Gastroesophageal sphincter (tissue), 4 donors: ENCODE data around the gene ZNF592. TPM values are rescaled to one million over a fixed set of nuclear protein-coding genes. Genes with fewer than 3 reads are reported as not detected.

ENCODE experiments used
- ATAC-seq: fragments of 150-250 bp; one replicate; pipeline ENCODE4 v1.9.1; 2016; ENCODE audit warnings: mild to moderate bottlenecking, moderate library complexity
- H3K27ac ChIP-seq, 4 donors: fragments of 200-600 bp; sonication (generic) in 3 of 4; 1 replicate in 3 of 4; 2 replicates in 1 of 4; pipeline ENCODE4 v1.5.1; 2016 to 2019
- H3K27me3 ChIP-seq: fragments of 200-600 bp; sonication (generic); one replicate; pipeline ENCODE4 v1.5.1; 2019
- H3K36me3 ChIP-seq, 2 donors: fragments of 200-600 bp; sonication (generic); one replicate each; pipeline ENCODE4 v1.5.1; 2019; ENCODE audit warnings: control low read depth in 1 of 2
- H3K4me1 ChIP-seq, 3 donors: fragments of 200-600 bp; sonication (generic); 1 replicate in 2 of 3; 2 replicates in 1 of 3; pipeline ENCODE4 v1.5.1; 2016 to 2019; ENCODE audit warnings: control low read depth in 2 of 3
- H3K4me3 ChIP-seq, 2 donors: fragments of 200-600 bp; sonication (generic); one replicate each; pipeline ENCODE4 v1.5.1; 2019; ENCODE audit warnings: mild to moderate bottlenecking in 1 of 2, moderate library complexity in 1 of 2
- H3K9me3 ChIP-seq, 3 donors: fragments of 200-600 bp; sonication (generic); one replicate each; pipeline ENCODE4 v1.5.1; 2017 to 2019; ENCODE audit warnings: control low read depth in 2 of 3
- EP300 ChIP-seq: sonication (generic); formaldehyde crosslinking; IDR thresholded peaks from one replicate; pipeline ENCODE4 v1.6.1; 2017; ENCODE audit warnings: antibody characterized with exemption, mild to moderate bottlenecking
- POLR2A ChIP-seq, 2 donors: fragments of 450-650 bp; IDR thresholded peaks; one replicate each; pipeline ENCODE4 v1.6.1; 2017; ENCODE audit warnings: antibody characterized with exemption in 2 of 2, mild to moderate bottlenecking in 2 of 2, moderate library complexity in 1 of 2
- POLR2AphosphoS5 ChIP-seq: sonication (generic); formaldehyde crosslinking; IDR thresholded peaks from one replicate; pipeline ENCODE4 v1.6.1; 2017; ENCODE audit warnings: antibody characterized with exemption
- WGBS, 2 donors: methylation state at CpG; one replicate each; pipeline ENCODE4 v1.1.5; 2018; ENCODE audit warnings: low coverage in 1 of 2; 5-methylcytosine and 5-hydroxymethylcytosine counted together
- total RNA-seq, 4 donors: library from RNA; depleted of rRNA; stranded (reverse); fragments of >200 nt; gene quantifications; one replicate each; pipeline ENCODE4 v1.1.0, GENCODE V29; 2016
- TF ChIP-seq, protein P1 (sequence below), 4 experiments: fragments of 200-600 bp in 2 of 4; fragments of 450-650 bp in 2 of 4; sonication (generic) in 1 of 4; IDR thresholded peaks; one replicate each; pipeline ENCODE4 v1.5.1; 2017 to 2019; ENCODE audit warnings: antibody characterized with exemption in 4 of 4, mild to moderate bottlenecking in 2 of 4, moderate library complexity in 2 of 4

ZNF592 gene
- total RNA-seq, 4 donors from 2014 or later, result 15.7 to 26.0 (median 19.1) TPM

DNA sequence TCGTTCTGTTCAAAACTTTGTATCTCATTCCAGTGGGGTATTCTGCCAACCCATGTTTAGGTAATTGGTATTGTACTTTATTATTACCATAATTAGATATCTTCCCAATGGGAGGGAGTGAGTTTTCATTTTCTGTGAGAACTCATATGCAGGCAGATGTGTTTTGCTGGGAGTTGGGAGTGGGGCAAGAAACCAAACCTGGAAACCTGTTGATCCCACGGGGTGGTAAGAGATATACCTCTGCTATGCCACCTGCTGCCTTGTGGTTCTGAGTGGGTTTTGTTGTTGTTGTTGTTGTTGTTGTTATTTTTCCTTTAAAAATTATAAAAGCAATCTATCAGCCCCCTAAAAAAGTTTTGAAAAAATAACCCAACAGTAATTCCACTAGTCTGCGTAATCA, 32.1 kb downstream of the ZNF592 start:
- Histone ChIP-seq H3K4me1 (peaks cover 0 to 43% (median 2%) of the 10 kb centered on the region in 3 donors), H3K4me3 (no peak overlapping the region), H3K9me3 (no peaks in the 10 kb centered on the region), H3K36me3 (peaks cover 0 to 52% of the 10 kb centered on the region in 2 donors), H3K27ac (no peak overlapping the region), H3K27me3 (no peaks in the 10 kb centered on the region)
- ATAC-seq, result no peak
- TF ChIP-seq, protein P1, sequence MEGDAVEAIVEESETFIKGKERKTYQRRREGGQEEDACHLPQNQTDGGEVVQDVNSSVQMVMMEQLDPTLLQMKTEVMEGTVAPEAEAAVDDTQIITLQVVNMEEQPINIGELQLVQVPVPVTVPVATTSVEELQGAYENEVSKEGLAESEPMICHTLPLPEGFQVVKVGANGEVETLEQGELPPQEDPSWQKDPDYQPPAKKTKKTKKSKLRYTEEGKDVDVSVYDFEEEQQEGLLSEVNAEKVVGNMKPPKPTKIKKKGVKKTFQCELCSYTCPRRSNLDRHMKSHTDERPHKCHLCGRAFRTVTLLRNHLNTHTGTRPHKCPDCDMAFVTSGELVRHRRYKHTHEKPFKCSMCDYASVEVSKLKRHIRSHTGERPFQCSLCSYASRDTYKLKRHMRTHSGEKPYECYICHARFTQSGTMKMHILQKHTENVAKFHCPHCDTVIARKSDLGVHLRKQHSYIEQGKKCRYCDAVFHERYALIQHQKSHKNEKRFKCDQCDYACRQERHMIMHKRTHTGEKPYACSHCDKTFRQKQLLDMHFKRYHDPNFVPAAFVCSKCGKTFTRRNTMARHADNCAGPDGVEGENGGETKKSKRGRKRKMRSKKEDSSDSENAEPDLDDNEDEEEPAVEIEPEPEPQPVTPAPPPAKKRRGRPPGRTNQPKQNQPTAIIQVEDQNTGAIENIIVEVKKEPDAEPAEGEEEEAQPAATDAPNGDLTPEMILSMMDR (IDR thresholded peaks at IDR 0.05), result no peak
- TF ChIP-seq POLR2AphosphoS5 (no peak), EP300 (no peak), POLR2A (IDR thresholded peaks at IDR 0.05) (no peak)
- 75 to 85% methylated on average over 3 of the region's 3 CpGs for WGBS, 2 donors

DNA sequence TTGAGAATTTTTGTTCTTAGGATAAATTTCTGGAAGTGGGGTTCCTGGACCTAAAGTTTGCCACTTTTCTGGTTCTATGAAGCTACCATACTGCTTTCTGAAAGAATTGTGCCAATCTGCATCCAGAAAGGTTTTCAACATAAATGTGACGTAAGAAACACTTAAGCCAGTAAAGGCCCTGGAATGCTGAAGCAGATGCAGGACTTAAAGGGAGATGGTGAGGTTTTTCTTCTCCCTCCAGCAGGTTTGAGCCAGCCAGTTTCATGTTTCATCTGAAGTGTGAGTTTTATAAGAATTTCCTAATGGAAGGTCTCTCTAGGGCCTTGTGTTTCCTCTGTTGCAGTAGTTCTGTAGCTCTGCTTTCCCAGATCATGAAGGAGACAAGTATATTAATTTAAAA, 33.1 kb downstream of the ZNF592 start:
- Histone ChIP-seq H3K27me3 (no peaks in the 10 kb centered on the region), H3K27ac (no peak overlapping the region), H3K9me3 (no peaks in the 10 kb centered on the region), H3K4me3 (no peak overlapping the region), H3K36me3 (peaks cover 0 to 59% of the 10 kb centered on the region in 2 donors), H3K4me1 (peaks cover 0 to 43% (median 7%) of the 10 kb centered on the region in 3 donors)
- WGBS, 2 donors, result 91% methylated on average over 1 of the region's 1 CpG; no CpG with 5 or more reads in 1 of the 2 donors
- TF ChIP-seq POLR2A (IDR thresholded peaks at IDR 0.05) (no peak), POLR2AphosphoS5 (no peak), EP300 (no peak)
- TF ChIP-seq, protein P1 (IDR thresholded peaks at IDR 0.05), result no peak
- ATAC-seq, result no peak

DNA sequence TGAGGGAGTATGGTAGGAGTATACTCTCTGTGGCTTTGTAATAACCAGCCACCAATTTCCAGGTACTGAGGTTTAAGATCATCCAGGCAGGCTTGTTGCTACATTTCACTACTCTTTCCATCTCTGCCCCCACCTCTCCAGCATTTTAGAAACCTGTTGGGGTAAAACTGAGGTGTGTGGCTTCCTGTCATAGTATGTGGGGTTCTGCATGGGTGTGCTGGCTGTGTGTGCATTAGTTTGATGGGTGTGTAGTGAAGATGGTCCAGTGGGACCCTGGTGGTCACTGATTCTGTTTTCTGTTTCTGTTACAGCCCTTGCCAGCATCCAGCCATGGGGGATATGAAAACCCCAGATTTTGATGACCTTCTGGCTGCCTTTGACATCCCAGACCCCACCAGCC, 34.0 kb downstream of the ZNF592 start:
- Histone ChIP-seq H3K4me1 (peaks cover 0 to 40% (median 10%) of the 10 kb centered on the region in 3 donors), H3K4me3 (no peak overlapping the region), H3K27me3 (no peaks in the 10 kb centered on the region), H3K9me3 (no peaks in the 10 kb centered on the region), H3K36me3 (peaks cover 0 to 59% of the 10 kb centered on the region in 2 donors), H3K27ac (no peak overlapping the region)
- TF ChIP-seq EP300 (no peak), POLR2AphosphoS5 (no peak), POLR2A (IDR thresholded peaks at IDR 0.05) (no peak)
- TF ChIP-seq, protein P1 (IDR thresholded peaks at IDR 0.05), result no peak
- ATAC-seq, result no peak

DNA sequence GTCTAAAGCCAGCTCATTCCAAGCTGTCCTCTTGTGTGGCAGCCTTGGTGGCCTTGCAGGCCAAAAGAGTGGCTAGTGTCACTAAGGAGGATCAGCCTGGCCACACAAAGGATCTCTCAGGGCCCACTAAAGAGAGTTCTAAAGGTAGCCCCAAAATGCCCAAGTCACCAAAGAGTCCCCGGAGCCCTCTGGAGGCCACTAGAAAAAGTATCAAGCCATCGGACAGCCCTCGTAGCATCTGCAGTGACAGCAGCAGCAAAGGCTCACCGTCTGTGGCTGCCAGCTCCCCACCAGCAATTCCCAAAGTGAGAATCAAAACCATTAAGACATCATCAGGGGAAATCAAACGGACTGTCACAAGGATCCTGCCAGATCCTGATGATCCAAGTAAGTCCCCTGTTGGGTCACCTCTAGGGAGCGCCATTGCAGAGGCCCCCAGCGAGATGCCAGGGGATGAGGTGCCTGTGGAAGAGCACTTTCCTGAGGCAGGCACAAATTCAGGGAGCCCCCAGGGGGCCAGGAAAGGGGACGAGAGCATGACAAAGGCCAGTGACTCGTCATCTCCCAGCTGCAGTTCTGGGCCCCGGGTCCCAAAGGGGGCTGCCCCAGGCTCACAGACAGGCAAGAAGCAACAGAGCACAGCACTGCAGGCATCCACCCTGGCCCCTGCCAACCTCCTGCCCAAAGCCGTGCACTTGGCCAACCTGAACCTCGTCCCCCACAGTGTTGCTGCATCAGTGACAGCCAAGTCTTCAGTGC, 35.3 kb downstream of the ZNF592 start:
- Histone ChIP-seq H3K27me3 (no peaks in the 10 kb centered on the region), H3K36me3 (peaks cover 0 to 52% of the 10 kb centered on the region in 2 donors), H3K4me1 (peaks cover 0 to 49% (median 17%) of the 10 kb centered on the region in 3 donors), H3K4me3 (no peak overlapping the region), H3K9me3 (no peaks in the 10 kb centered on the region), H3K27ac (no peak overlapping the region)
- WGBS, 2 donors, result 69 to 90% methylated on average over 4 to 6 of the region's 12 CpGs
- TF ChIP-seq POLR2AphosphoS5, result no peak
- TF ChIP-seq EP300, result no peak
- no peak for TF ChIP-seq POLR2A (IDR thresholded peaks at IDR 0.05)
- TF ChIP-seq, protein P1 (IDR thresholded peaks at IDR 0.05), result no peak
- ATAC-seq, result no peak

DNA sequence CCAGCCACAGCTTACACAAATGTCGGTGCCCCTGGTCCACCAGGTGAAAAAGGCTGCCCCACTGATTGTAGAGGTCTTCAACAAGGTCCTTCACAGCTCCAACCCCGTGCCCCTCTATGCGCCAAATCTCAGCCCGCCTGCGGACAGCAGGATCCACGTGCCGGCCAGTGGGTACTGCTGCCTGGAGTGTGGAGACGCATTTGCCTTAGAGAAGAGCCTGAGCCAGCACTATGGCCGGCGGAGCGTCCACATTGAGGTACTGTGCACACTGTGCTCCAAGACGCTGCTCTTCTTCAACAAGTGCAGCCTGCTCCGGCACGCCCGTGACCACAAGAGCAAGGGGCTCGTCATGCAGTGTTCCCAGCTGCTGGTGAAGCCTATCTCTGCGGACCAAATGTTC, 35.9 kb downstream of the ZNF592 start:
- no peak overlapping the region for H3K27ac ChIP-seq
- H3K9me3 ChIP-seq, result no peaks in the 10 kb centered on the region
- TF ChIP-seq POLR2AphosphoS5, result no peak
- TF ChIP-seq, protein P1 (IDR thresholded peaks at IDR 0.05), result no peak
- TF ChIP-seq EP300, result no peak
- no peak for TF ChIP-seq POLR2A (IDR thresholded peaks at IDR 0.05)
- H3K4me3 ChIP-seq, result no peak overlapping the region
- WGBS, 2 donors, result 100% methylated on average over 1 of the region's 17 CpGs; no CpG with 5 or more reads in 1 of the 2 donors
- peaks cover 0 to 46% (median 17%) of the 10 kb centered on the region in 3 donors for H3K4me1 ChIP-seq
- no peaks in the 10 kb centered on the region for H3K27me3 ChIP-seq
- no peak for ATAC-seq
- H3K36me3 ChIP-seq, result peaks cover 0 to 49% of the 10 kb centered on the region in 2 donors
